Fibroblast of mammary gland (primary cell): ENCODE data around the gene MYO7A.

Source experiments
- DNase-seq: peaks from one replicate; pipeline ENCODE4 v3.0.0-alpha.2; 2010; ENCODE audit warnings: low read depth
- H3K4me3 ChIP-seq: 2 replicates; pipeline ENCODE4 v1.5.1; 2011; ENCODE audit warnings: low read depth, mild to moderate bottlenecking, low read length, moderate library complexity; ENCODE audit not compliant: control insufficient read depth
- TF ChIP-seq, protein P1 (sequence below): conservative IDR thresholded peaks from 2 replicates; pipeline ENCODE4 v1.5.1; 2011; ENCODE audit warnings: low read depth, low read length, inconsistent platforms; ENCODE audit not compliant: control insufficient read depth, insufficient read depth

The MYO7A gene

DNA sequence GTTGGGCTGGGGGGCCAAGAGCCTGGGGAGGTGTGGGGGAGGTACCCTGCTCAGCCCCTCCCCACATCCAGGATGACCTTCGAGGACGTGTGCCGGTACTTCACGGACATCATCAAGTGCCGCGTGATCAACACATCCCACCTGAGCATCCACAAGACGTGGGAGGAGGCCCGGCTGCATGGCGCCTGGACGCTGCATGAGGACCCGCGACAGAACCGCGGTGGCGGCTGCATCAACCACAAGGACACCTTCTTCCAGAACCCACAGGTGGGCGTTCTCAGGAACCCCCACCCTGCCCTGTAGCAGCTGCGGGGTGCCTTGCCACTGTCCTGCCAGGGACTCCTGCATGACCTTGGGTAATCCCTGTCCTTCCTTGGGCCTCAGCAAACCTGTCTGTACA, 10.0 kb upstream of the MYO7A start:
- DNase-seq, result no peak
- no peak overlapping the region for H3K4me3 ChIP-seq
- TF ChIP-seq, protein P1, sequence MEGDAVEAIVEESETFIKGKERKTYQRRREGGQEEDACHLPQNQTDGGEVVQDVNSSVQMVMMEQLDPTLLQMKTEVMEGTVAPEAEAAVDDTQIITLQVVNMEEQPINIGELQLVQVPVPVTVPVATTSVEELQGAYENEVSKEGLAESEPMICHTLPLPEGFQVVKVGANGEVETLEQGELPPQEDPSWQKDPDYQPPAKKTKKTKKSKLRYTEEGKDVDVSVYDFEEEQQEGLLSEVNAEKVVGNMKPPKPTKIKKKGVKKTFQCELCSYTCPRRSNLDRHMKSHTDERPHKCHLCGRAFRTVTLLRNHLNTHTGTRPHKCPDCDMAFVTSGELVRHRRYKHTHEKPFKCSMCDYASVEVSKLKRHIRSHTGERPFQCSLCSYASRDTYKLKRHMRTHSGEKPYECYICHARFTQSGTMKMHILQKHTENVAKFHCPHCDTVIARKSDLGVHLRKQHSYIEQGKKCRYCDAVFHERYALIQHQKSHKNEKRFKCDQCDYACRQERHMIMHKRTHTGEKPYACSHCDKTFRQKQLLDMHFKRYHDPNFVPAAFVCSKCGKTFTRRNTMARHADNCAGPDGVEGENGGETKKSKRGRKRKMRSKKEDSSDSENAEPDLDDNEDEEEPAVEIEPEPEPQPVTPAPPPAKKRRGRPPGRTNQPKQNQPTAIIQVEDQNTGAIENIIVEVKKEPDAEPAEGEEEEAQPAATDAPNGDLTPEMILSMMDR, result no peak

- DNase-seq, result no peak
- H3K4me3 ChIP-seq, result no peak overlapping the region
- TF ChIP-seq, protein P1, result no peak
These were observed 9.1 kb upstream of the MYO7A start for GRCh38 chr11:77118971-77119370.

DNA sequence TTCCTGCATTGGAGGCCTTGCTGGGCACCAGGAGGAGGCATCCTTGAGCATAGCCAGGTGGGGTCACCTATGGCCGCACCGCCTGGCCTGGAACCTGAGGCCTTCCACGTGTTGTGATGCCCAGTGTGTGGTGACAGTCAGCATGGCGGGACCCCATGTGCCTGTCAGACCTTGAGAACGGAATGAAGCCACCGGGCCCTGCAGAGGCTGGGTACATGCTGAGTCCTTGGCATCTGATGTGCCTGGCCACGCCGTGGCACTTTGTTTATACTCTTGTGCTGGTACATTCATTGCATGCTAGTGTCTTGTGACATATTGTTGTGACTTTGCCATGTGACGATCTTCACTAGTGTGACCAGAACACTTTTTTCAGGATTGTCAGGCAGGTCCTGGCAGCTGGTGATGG, 8.5 kb upstream of the MYO7A start:
- no peak for DNase-seq
- TF ChIP-seq, protein P1, result no peak
- H3K4me3 ChIP-seq, result no peak overlapping the region

DNA sequence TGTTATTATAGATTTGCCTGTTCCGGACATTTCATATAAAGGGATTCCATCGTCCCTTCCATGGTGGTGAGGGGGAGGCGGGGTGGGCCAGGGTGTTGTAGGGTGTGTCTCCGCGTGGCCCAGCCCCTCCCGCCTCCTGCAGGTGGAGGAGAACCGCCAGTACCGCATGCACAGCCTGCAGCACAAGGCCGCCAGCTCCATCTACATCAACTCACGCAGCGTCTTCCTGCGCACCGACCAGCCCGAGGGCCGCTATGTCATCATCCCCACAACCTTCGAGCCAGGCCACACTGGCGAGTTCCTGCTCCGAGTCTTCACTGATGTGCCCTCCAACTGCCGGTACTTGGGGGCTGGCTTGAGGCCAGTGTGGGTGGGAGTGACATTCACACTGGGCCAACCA, 7.5 kb upstream of the MYO7A start:
- DNase-seq, result no peak
- TF ChIP-seq, protein P1, result no peak
- no peak overlapping the region for H3K4me3 ChIP-seq

DNA sequence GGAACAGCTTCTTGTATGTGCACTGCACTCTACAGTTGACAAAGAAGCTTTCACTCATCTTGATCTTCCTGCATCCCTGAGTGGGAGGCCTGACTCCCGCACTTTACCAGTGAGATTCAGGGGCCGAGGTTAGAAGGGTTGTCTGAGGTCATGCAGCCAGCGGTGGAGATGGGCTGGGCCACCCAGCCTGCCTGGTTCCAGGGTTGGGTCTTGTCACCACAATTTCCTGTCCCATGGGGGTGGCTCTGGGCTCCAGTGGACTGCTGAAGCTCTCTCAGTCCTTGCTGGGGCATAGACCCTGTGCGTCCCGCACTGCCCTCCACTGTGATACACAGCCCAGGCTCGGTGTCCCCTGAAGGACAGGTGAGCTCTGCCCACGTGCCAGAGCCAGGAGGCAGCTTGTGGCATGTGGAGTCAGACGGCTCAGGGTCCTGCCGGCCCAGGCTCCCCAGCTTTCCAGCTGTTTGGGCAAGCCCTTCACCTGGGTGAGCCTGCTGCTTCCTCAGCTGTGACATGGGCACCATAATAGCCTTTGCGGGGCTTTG, 6.9 kb upstream of the MYO7A start:
- TF ChIP-seq, protein P1, result no peak
- no peak overlapping the region for H3K4me3 ChIP-seq

GRCh38 chr11:77121876-77122575, 6.0 kb upstream of the MYO7A start:
- H3K4me3 ChIP-seq, result no peak overlapping the region
- no peak for DNase-seq
- TF ChIP-seq, protein P1, result no peak

More for the DNA sequence above, 6.9 kb upstream of the MYO7A start:
- DNase-seq, result no peak
